ENCODE measurements around the gene EXOC2.

EXOC2 gene

GRCh38 chr6:494394-494793, 198.5 kb downstream of the EXOC2 start:
- H3K9ac ChIP-seq (ENCODE audit: low read length) = no peak overlapping the region
- H3K27ac ChIP-seq (ENCODE audit: low read depth, low read length) = no peak overlapping the region
- no peak overlapping the region for H2AK5ac ChIP-seq (ENCODE audit: low read length)
- H3K27me3 ChIP-seq (ENCODE audit: insufficient read depth, low read length) = no peaks in the 10 kb centered on the region
- H3K14ac ChIP-seq (ENCODE audit: low read length) = no peak overlapping the region
- H3K36me3 ChIP-seq (ENCODE audit: control insufficient read depth in 1 of 2, insufficient read depth in 2 of 2, low read length in 2 of 2) = peaks cover 4 to 6% of the 10 kb centered on the region in 2 experiments
- no peak overlapping the region for H3K4me2 ChIP-seq (ENCODE audit: low read length)
- no peak overlapping the region for H2BK5ac ChIP-seq (ENCODE audit: low read depth, low read length, poor library complexity)
- no peak overlapping the region for H2AFZ ChIP-seq (ENCODE audit: insufficient read depth, low read length, poor library complexity)
- H4K12ac ChIP-seq (ENCODE audit: low read depth, low read length) = no peak overlapping the region
- H2BK120ac ChIP-seq (ENCODE audit: insufficient read depth, low read length, poor library complexity) = no peak overlapping the region
- no peak overlapping the region for H3K4ac ChIP-seq (ENCODE audit: low read depth, low read length)
- WGBS (ENCODE audit: extremely low coverage, insufficient coverage, insufficient read length) = no CpG with 5 or more reads among the region's 5 CpGs
- H3K79me1 ChIP-seq (ENCODE audit: low read length) = no peaks in the 10 kb centered on the region
- H2BK12ac ChIP-seq (ENCODE audit: low read length) = no peak overlapping the region
- H3K23ac ChIP-seq (ENCODE audit: low read length) = no peak overlapping the region
- no peaks in the 10 kb centered on the region for H3K4me1 ChIP-seq (ENCODE audit: control insufficient read depth in 1 of 2, insufficient read depth in 2 of 2, low read length in 2 of 2)
- H4K91ac ChIP-seq (ENCODE audit: low read depth, low read length) = no peak overlapping the region
- H4K8ac ChIP-seq (ENCODE audit: low read depth, low read length) = no peak overlapping the region
- H3K4me3 ChIP-seq (ENCODE audit: low read depth, low read length) = no peak overlapping the region
- H3K18ac ChIP-seq (ENCODE audit: low read length) = no peak overlapping the region
- H3K9me3 ChIP-seq (ENCODE audit: insufficient read depth, low read depth, low read length) = no peaks in the 10 kb centered on the region
- DNase-seq = no peak
- H3K79me2 ChIP-seq (ENCODE audit: control insufficient read depth, insufficient read depth, low read length, poor library complexity) = no peaks in the 10 kb centered on the region

- Histone ChIP-seq H3K4me1 (ENCODE audit: control insufficient read depth in 1 of 2, insufficient read depth in 2 of 2, low read length in 2 of 2) (no peaks in the 10 kb centered on the region), H3K27ac (ENCODE audit: low read depth, low read length) (no peak overlapping the region), H4K8ac (ENCODE audit: low read depth, low read length) (no peak overlapping the region), H3K36me3 (ENCODE audit: control insufficient read depth in 1 of 2, insufficient read depth in 2 of 2, low read length in 2 of 2) (peaks cover 4 to 6% of the 10 kb centered on the region in 2 experiments), H3K79me2 (ENCODE audit: control insufficient read depth, insufficient read depth, low read length, poor library complexity) (no peaks in the 10 kb centered on the region), H3K9ac (ENCODE audit: low read length) (no peak overlapping the region), H3K79me1 (ENCODE audit: low read length) (no peaks in the 10 kb centered on the region), H3K4ac (ENCODE audit: low read depth, low read length) (no peak overlapping the region), H4K12ac (ENCODE audit: low read depth, low read length) (no peak overlapping the region), H2BK120ac (ENCODE audit: insufficient read depth, low read length, poor library complexity) (no peak overlapping the region), H2AK5ac (ENCODE audit: low read length) (no peak overlapping the region), H3K9me3 (ENCODE audit: insufficient read depth, low read depth, low read length) (no peaks in the 10 kb centered on the region), H2BK12ac (ENCODE audit: low read length) (no peak overlapping the region), H3K23ac (ENCODE audit: low read length) (no peak overlapping the region), H3K4me2 (ENCODE audit: low read length) (no peak overlapping the region), H3K27me3 (ENCODE audit: insufficient read depth, low read length) (no peaks in the 10 kb centered on the region), H4K91ac (ENCODE audit: low read depth, low read length) (no peak overlapping the region), H2AFZ (ENCODE audit: insufficient read depth, low read length, poor library complexity) (no peak overlapping the region), H2BK5ac (ENCODE audit: low read depth, low read length, poor library complexity) (no peak overlapping the region), H3K4me3 (ENCODE audit: low read depth, low read length) (no peak overlapping the region), H3K14ac (ENCODE audit: low read length) (no peak overlapping the region), H3K18ac (ENCODE audit: low read length) (no peak overlapping the region)
- WGBS (ENCODE audit: extremely low coverage, insufficient coverage, insufficient read length) = no CpG with 5 or more reads among the region's 6 CpGs
- no peak for DNase-seq
These were observed 199.1 kb downstream of the EXOC2 start for GRCh38 chr6:493840-494239.

- no peak overlapping the region for H3K4me3 ChIP-seq (ENCODE audit: low read depth, low read length)
- no peaks in the 10 kb centered on the region for H3K27me3 ChIP-seq (ENCODE audit: insufficient read depth, low read length)
- no peak overlapping the region for H3K9ac ChIP-seq (ENCODE audit: low read length)
- H3K18ac ChIP-seq (ENCODE audit: low read length) = no peak overlapping the region
- no peak overlapping the region for H4K8ac ChIP-seq (ENCODE audit: low read depth, low read length)
- DNase-seq = no peak
- no peak overlapping the region for H3K27ac ChIP-seq (ENCODE audit: low read depth, low read length)
- no peak overlapping the region for H3K4me2 ChIP-seq (ENCODE audit: low read length)
- no peak overlapping the region for H2AFZ ChIP-seq (ENCODE audit: insufficient read depth, low read length, poor library complexity)
- no peaks in the 10 kb centered on the region for H3K79me1 ChIP-seq (ENCODE audit: low read length)
- peaks cover 7 to 8% of the 10 kb centered on the region in 2 experiments for H3K36me3 ChIP-seq (ENCODE audit: control insufficient read depth in 1 of 2, insufficient read depth in 2 of 2, low read length in 2 of 2)
- no peak overlapping the region for H2AK5ac ChIP-seq (ENCODE audit: low read length)
- no peak overlapping the region for H4K91ac ChIP-seq (ENCODE audit: low read depth, low read length)
- H2BK12ac ChIP-seq (ENCODE audit: low read length) = no peak overlapping the region
- no peaks in the 10 kb centered on the region for H3K79me2 ChIP-seq (ENCODE audit: control insufficient read depth, insufficient read depth, low read length, poor library complexity)
- no peak overlapping the region for H4K12ac ChIP-seq (ENCODE audit: low read depth, low read length)
- no peak overlapping the region for H2BK5ac ChIP-seq (ENCODE audit: low read depth, low read length, poor library complexity)
- H3K9me3 ChIP-seq (ENCODE audit: insufficient read depth, low read depth, low read length) = no peaks in the 10 kb centered on the region
- no peak overlapping the region for H2BK120ac ChIP-seq (ENCODE audit: insufficient read depth, low read length, poor library complexity)
- no peak overlapping the region for H3K23ac ChIP-seq (ENCODE audit: low read length)
- H3K4ac ChIP-seq (ENCODE audit: low read depth, low read length) = no peak overlapping the region
- no CpG with 5 or more reads among the region's 2 CpGs for WGBS (ENCODE audit: extremely low coverage, insufficient coverage, insufficient read length)
- no peak overlapping the region for H3K14ac ChIP-seq (ENCODE audit: low read length)
- H3K4me1 ChIP-seq (ENCODE audit: control insufficient read depth in 1 of 2, insufficient read depth in 2 of 2, low read length in 2 of 2) = no peaks in the 10 kb centered on the region
These were observed 200.0 kb downstream of the EXOC2 start for GRCh38 chr6:492816-493414.

- no peak for DNase-seq
- Histone ChIP-seq H4K12ac (ENCODE audit: low read depth, low read length) (no peak overlapping the region), H3K18ac (ENCODE audit: low read length) (no peak overlapping the region), H3K14ac (ENCODE audit: low read length) (no peak overlapping the region), H2BK5ac (ENCODE audit: low read depth, low read length, poor library complexity) (no peak overlapping the region), H3K9ac (ENCODE audit: low read length) (no peak overlapping the region), H2AK5ac (ENCODE audit: low read length) (no peak overlapping the region), H4K8ac (ENCODE audit: low read depth, low read length) (no peak overlapping the region), H3K9me3 (ENCODE audit: insufficient read depth, low read depth, low read length) (no peaks in the 10 kb centered on the region), H3K79me2 (ENCODE audit: control insufficient read depth, insufficient read depth, low read length, poor library complexity) (no peaks in the 10 kb centered on the region), H3K4me3 (ENCODE audit: low read depth, low read length) (no peak overlapping the region), H3K4me2 (ENCODE audit: low read length) (no peak overlapping the region), H2AFZ (ENCODE audit: insufficient read depth, low read length, poor library complexity) (no peak overlapping the region), H2BK120ac (ENCODE audit: insufficient read depth, low read length, poor library complexity) (no peak overlapping the region), H3K36me3 (ENCODE audit: control insufficient read depth in 1 of 2, insufficient read depth in 2 of 2, low read length in 2 of 2) (peaks cover 7 to 9% of the 10 kb centered on the region in 2 experiments), H3K27me3 (ENCODE audit: insufficient read depth, low read length) (no peaks in the 10 kb centered on the region), H3K4me1 (ENCODE audit: control insufficient read depth in 1 of 2, insufficient read depth in 2 of 2, low read length in 2 of 2) (no peaks in the 10 kb centered on the region), H3K23ac (ENCODE audit: low read length) (no peak overlapping the region), H4K91ac (ENCODE audit: low read depth, low read length) (no peak overlapping the region), H3K79me1 (ENCODE audit: low read length) (no peaks in the 10 kb centered on the region), H3K27ac (ENCODE audit: low read depth, low read length) (no peak overlapping the region), H3K4ac (ENCODE audit: low read depth, low read length) (no peak overlapping the region), H2BK12ac (ENCODE audit: low read length) (no peak overlapping the region)
- no CpG with 5 or more reads among the region's 5 CpGs for WGBS (ENCODE audit: extremely low coverage, insufficient coverage, insufficient read length)
These were observed 200.8 kb downstream of the EXOC2 start for GRCh38 chr6:492178-492577.
